ENCODE results near the gene ACSF2.
"Not testable (repeated sequence)": the region's sequence is repeated elsewhere in the genome, so short reads cannot be mapped to it uniquely, and the experiment has no call there.

The ACSF2 gene

GRCh38 chr17:50464736-50465135, 38.7 kb downstream of the ACSF2 start:
- DNase-seq (ENCODE audit: low read depth), result no peak

GRCh38 chr17:50465171-50465570, 39.2 kb downstream of the ACSF2 start:
- no peak for DNase-seq (ENCODE audit: low read depth)

GRCh38 chr17:50465635-50466034, 39.6 kb downstream of the ACSF2 start:
- no peak for DNase-seq (ENCODE audit: low read depth)

GRCh38 chr17:50466371-50467113, 40.5 kb downstream of the ACSF2 start:
- no peak for DNase-seq (ENCODE audit: low read depth)

GRCh38 chr17:50467114-50467854, 41.3 kb downstream of the ACSF2 start:
- no peak for DNase-seq (ENCODE audit: low read depth)

- no peak for DNase-seq (ENCODE audit: low read depth)
These were observed 41.9 kb downstream of the ACSF2 start for GRCh38 chr17:50467855-50468303.

- no peak for DNase-seq (ENCODE audit: low read depth)
These were observed 42.5 kb downstream of the ACSF2 start, which contains the start of gene CHAD for GRCh38 chr17:50468304-50469207. TSS of gene CHAD (minus strand) at chr17:50468880. CDS start at chr17:50468813, 67 bp downstream.

- DNase-seq (ENCODE audit: low read depth), result no peak
These were observed 43.2 kb downstream of the ACSF2 start for GRCh38 chr17:50469208-50469605.

- DNase-seq (ENCODE audit: low read depth), result no peak
These were observed 43.8 kb downstream of the ACSF2 start for GRCh38 chr17:50469671-50470305.

GRCh38 chr17:50470426-50470825, 44.4 kb downstream of the ACSF2 start:
- no peak for DNase-seq (ENCODE audit: low read depth)

- DNase-seq (ENCODE audit: low read depth), result no peak
These were observed 45.2 kb downstream of the ACSF2 start for GRCh38 chr17:50471009-50471905.

GRCh38 chr17:50472286-50472685, 46.3 kb downstream of the ACSF2 start:
- no peak for DNase-seq (ENCODE audit: low read depth)

GRCh38 chr17:50472761-50473161, 46.7 kb downstream of the ACSF2 start:
- not testable (repeated sequence) for DNase-seq (ENCODE audit: low read depth)

GRCh38 chr17:50473901-50474300, 47.9 kb downstream of the ACSF2 start:
- no peak for DNase-seq (ENCODE audit: low read depth)

- no peak for DNase-seq (ENCODE audit: low read depth)
These were observed 48.5 kb downstream of the ACSF2 start for GRCh38 chr17:50474523-50474922.

GRCh38 chr17:50475362-50475761, 49.3 kb downstream of the ACSF2 start:
- DNase-seq (ENCODE audit: low read depth), result no peak

GRCh38 chr17:50475775-50476544, 49.9 kb downstream of the ACSF2 start:
- not testable (repeated sequence) for DNase-seq (ENCODE audit: low read depth)

GRCh38 chr17:50476545-50477315, 50.7 kb downstream of the ACSF2 start:
- DNase-seq (ENCODE audit: low read depth), result no peak

- no peak for DNase-seq (ENCODE audit: low read depth)
These were observed 52.0 kb downstream of the ACSF2 start for GRCh38 chr17:50477976-50478375.

All from activated T-cell treated with anti-CD3 and anti-CD28 coated beads for 24 hours (primary cell).